Measurements from ENCODE around the gene GRIK2.

The GRIK2 gene

DNA sequence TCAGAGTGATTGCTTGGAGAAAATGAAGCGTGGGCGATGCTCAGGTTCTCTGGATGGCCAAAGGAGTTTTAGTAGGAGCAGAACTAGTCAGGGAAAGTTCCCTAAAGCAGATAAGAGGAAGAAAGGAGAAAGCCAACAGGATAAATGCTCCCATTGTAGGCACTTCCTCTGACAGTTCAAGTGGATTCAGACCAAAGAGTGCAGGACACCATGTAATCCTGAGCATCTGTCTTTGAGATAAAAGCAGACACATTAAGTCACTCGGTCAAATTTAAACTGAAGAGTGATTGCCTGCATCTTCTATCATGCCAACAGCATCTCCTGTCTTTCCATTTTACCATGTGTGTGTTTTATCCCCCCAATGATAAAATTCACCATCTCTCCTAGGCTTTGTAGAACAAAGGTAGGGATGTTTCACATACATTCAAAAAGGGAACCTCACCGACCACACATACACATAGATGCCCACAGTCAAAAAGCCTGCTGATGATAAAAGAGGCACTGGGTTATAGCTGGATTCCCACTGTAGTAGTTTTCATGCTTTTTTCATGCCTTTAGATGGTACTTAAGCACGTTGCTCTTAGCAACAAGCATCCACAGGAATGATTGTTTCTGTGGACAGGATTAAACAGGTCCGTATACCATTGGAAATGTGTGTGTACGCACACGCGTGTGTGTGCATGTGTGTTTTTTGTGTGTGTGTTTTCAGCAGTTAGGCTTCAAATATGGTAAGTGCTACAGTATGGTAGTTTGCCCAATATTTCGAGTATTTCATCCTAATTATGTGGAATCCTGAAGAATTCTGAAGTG, 7.0 kb downstream of the GRIK2 start:
- DNase-seq, result no peak

DNA sequence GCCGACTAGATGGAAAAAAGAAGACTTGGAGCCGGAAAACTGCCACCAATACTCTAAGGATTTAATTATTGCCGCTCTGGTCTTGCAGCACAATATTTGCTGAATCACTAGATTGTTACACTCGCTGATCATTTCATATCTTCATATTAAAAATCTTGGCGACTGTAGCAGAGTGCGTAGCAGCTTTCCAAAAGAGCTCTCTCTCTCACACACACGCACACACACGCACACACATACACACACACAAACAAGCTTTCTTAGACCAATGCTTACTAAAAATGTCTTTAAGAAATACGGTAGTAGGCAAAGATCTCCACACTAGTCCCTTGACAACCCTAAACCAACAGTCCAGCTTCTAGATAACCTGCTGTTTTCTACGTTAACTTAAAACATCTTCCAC, 7.7 kb downstream of the GRIK2 start:
- DNase-seq, result no peak

GRCh38 chr6:101401792-101402621, 8.5 kb downstream of the GRIK2 start:
- DNase-seq, result peak; percentile 43

GRCh38 chr6:101402622-101403031, 9.1 kb downstream of the GRIK2 start:
- no peak for DNase-seq

GRCh38 chr6:101403216-101403945, 9.9 kb downstream of the GRIK2 start:
- DNase-seq, result no peak

DNA sequence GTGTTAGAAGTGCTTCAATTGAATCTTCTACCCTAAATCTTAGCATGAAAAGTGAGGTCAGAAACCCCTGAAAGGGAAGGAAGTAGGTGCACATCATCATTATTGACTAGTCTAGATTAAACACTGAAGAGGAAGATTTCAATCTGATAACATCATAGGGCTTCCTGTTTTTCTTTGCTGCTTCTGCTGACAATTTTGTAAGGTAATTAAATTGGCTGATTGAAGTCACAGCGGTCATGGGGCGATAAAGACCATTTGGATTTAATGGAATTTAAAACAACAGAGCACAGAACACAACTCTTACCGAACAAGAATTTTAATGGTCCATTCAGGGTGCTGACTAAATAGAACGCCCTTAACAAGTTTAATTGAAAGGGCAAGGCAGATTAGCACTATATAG, 11.3 kb downstream of the GRIK2 start:
- no peak for DNase-seq

DNA sequence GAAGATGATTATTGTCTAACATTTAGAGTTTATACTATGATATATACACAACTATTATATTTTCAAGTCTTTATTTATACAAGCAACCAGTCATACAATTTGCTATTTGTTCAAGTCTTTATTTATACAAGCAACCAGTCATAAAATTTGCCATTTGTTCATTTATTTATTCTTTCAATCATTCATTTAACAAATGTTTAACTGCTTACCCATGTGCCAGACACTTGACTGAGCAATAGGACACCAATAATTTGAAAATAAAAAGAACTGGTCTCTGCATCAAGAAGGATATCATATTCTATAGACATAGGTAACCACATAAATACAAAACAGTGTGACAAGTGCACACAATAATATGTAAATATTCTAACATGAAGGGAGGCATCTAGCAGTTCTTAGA, 20.3 kb downstream of the GRIK2 start:
- DNase-seq, result no peak

- no peak for DNase-seq
Observed at GRCh38 chr6:101417900-101418299, 24.4 kb downstream of the GRIK2 start.

DNA sequence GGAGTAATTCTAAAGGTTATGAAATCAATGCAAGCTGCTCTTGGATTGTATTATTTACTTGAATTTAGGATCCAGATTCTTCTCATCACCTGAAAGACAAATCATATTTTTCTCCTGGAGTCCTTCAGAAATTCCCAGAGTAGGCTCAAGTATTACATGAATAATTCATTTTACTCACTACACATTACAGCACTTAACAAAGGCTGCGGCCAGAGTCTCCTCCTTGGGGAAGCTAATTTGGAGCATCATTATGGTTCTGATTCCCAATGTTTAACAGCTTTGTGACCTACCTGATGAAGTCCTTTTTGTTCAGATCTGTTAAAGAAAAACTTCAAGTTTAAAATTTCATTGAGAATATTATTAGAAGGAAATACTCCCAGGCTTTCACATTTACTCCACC, 28.7 kb downstream of the GRIK2 start:
- no peak for DNase-seq

DNA sequence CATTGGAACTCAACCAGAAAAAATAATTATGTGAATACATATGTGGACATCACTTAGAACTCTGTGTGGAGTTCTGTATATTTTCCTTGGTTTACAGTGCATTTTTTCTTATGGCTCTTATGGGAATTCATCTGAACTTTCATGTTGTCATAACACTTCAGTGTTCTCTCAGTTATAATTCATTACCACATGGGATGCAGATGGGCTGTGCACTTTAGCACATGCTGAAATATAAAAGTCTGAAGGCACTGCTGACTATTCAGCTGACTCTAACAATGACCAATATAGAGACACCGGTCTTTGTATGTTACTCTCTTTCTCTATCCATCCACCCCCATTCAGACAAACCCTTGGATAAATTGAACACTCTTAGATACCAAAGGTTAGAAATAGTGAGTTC, 29.3 kb downstream of the GRIK2 start:
- peak; percentile 23 for DNase-seq

GRCh38 chr6:101429270-101429669, 35.8 kb downstream of the GRIK2 start:
- DNase-seq, result peak; percentile 45

GRCh38 chr6:101429845-101430244, 36.3 kb downstream of the GRIK2 start:
- no peak for DNase-seq

DNA sequence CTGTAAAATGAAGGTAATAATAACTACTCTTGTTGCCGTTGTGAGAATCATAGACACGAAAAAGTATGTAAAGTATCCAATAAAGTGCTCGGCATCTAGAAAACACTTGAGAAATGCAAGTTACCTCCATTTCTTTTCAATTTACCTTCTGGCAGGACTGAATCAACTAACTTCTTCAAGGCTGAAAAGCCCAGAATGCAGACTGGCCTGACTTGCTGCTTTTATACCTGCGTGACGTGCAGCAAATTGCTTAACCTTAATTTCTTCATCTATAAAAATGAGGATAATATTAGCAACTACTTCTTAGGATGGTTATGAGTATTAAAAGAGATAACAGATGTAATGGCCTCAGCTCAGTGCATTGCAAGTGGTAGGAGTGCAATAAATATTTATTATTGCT, 39.6 kb downstream of the GRIK2 start:
- no peak for DNase-seq

DNA sequence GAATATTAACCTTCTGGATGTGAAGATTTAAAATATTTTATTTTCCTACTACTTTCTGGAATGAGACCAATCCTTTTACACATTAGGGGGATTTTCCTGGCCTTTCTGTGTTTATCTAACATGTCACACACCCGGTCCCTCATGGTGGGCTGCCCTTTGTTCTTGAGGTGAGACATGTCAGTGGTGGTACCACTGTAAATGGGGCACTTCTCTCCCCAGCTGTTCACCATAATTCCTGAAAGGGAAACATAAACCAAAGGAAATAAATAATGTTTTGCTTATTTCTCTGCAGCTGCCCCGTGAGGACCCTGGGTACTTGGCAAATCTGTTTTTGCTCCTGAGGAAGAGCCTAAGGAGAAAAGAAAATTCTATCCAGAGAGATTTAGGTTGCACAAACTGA, 41.1 kb downstream of the GRIK2 start:
- no peak for DNase-seq

- DNase-seq, result no peak
Observed at GRCh38 chr6:101435038-101435437, 41.5 kb downstream of the GRIK2 start.

DNA sequence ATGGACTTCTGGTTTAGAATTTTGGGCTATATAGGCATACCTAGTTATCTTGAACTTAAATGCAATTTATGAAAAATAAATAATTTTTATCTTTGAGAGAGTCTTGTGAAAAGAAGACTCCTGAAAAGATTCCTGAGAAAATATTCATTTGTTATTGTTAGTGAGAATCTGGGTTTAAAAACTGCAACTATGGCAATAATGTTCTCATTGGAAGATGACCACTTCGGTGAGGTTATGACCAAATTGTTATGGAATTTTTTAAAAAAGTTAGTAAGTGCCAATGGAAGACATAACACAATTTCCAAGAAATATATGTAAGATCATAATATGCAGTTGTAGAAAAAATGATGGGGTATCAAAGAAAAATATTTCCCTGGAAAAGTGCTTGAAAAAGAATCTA, 46.3 kb downstream of the GRIK2 start:
- peak; percentile 81 for DNase-seq

DNA sequence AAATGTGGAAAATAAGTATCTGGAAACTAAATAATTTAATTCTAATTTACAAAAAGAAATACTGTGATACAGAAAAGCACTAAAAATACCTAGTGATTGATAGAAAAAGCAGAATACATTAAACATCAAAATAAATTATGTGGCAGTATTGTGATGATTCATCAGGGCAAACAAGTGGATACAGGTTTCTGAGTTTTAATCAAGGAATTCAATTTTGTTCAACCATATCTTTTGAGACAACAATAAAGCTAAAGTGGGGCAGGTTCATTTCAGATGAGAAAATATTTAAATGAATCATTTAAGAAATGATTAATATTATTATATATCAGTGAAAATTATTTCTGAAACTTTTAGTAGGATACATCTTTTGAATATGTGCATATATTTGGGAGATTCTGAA, 49.8 kb downstream of the GRIK2 start:
- no peak for DNase-seq

GRCh38 chr6:101444717-101445116, 51.2 kb downstream of the GRIK2 start:
- peak; percentile 13 for DNase-seq

GRCh38 chr6:101445527-101445926, 52.0 kb downstream of the GRIK2 start:
- DNase-seq, result peak; percentile 58

DNA sequence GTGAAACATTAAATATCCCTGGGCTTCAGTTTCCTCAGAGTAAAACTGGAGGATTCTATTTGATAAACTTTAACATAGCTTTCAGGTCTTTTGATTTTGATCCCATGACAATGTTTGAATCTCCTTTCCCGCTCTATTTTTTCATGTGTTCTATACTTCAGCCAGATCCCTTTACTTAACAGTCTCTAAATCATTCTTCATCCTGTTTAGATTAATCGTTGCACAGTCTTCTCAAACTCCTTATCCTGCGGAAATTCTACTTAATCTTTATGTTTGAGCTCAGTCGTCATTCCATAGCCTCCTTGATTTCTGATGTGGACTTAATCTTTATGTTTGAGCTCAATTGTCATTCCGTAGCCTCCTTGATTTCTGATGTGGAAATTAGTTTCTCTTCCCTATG, 57.4 kb downstream of the GRIK2 start:
- no peak for DNase-seq

- no peak for DNase-seq
Observed at GRCh38 chr6:101451981-101452380, 58.5 kb downstream of the GRIK2 start.

- DNase-seq, result peak; percentile 33
Observed at GRCh38 chr6:101453221-101453620, 59.7 kb downstream of the GRIK2 start.

DNA sequence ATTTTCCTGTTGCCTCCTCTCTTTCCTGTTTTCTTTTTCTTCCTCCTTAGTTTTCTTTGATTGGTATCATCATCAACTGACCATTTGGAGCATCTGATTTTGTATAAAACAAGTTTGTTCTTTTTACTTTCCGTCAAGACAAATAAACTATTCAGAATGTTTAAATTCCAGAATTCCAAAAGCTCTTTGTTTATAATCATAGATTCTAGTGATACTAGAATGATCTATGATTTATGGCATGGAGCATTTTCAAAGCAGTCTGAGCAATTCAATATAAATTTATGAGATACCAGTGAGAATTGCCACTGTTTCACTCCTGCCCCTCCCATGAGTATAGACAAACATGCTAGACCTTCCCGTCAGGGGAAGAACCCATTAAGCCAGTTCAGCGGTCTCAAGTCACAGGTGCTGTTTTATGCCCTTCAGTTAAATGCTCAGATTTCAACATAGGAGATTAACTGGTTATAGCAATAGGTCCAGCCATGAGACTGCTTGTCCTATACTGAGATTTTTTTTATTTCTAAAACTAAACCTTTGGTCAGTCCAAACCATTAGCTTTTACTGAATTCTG, 60.7 kb downstream of the GRIK2 start:
- no peak for DNase-seq

Measured in fibroblast of skin of back (primary cell).